Suppressor macrophage (primary cell): ENCODE measurements around the gene ZCCHC24.

Experiments
- DNase-seq, 4 experiments: peaks; one replicate each; pipeline ENCODE4 v3.0.0-alpha.2; 2020 to 2022

ZCCHC24 gene

DNA sequence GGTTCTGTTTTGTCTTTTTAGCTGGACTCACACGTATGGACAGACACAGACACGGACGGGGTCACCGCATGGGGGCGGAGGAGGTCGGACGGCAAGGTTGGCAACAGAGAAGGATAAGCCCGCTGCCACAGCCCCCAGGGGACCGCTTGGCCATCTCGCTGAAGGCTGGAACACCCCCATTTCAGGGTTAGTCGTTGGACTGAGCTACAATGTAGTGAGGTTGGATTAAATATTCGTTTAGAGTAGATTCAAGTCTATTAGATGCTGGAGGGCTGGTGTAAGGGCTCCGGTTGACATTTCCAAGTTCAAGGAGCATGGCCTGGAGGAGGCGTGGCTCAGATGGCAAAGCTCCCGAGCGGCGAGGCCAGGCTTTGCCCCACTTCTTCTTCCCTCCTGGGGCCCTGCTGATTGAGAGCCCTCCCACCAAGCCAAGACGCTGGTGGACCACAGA is 62.9 kb downstream of the ZCCHC24 start:
- no peak for DNase-seq

DNA sequence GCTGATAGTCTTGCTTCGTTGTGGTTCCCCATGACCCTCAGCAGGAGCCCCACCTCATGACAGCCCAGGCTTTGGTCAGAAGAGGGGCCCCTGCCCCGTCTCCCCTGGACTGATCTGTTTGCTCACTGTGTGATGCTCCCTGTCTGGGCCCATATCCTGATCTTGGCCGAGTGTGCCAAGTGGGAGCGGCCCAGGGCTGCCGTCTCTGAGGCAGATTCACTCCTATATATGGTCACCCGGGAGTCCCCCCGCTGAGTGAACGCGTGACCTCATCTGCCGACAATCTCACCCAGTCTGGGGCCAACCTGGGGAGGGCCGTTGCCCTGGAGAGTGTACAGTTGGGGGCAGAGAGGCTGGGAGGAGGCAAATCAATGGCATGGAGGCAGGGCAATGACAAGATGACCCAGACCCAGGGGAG is 63.6 kb downstream of the ZCCHC24 start:
- no peak for DNase-seq

DNA sequence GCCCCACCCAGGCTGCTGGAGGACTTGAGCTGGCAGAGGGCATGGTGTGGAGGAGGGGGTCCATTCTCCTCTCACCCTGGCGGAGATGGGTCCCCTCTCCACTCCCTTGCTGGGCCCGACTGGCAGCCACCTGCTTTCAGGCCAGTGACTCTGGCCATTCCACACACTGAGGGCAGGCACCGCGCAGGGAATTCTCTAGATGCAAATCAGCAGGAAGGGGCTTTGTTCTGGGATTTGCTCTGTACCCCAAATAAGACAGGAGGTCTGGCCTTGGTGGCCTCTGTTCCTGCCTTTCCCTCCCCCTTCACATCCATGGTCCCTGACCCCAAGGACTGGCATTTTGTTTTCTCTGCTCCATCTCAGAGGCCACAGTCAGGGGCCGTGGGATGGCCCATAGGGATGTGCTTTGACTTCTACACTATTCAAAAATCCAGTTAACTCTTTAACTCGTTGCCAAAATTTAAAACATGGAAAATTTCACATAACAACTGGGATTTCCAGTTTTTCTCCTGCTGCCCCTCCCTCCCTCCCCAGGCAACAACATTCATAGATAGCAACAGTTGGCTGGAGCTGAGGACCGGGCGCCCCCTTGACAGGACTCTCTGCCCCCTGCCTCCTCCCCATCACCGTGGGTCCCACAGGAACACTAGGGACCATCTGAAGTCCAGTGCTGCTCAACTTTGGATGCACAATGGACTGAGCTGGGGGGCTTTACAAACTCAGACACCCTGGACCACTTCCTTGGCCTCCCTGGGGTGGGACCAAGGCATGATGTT is 64.3 kb downstream of the ZCCHC24 start:
- no peak for DNase-seq

DNA sequence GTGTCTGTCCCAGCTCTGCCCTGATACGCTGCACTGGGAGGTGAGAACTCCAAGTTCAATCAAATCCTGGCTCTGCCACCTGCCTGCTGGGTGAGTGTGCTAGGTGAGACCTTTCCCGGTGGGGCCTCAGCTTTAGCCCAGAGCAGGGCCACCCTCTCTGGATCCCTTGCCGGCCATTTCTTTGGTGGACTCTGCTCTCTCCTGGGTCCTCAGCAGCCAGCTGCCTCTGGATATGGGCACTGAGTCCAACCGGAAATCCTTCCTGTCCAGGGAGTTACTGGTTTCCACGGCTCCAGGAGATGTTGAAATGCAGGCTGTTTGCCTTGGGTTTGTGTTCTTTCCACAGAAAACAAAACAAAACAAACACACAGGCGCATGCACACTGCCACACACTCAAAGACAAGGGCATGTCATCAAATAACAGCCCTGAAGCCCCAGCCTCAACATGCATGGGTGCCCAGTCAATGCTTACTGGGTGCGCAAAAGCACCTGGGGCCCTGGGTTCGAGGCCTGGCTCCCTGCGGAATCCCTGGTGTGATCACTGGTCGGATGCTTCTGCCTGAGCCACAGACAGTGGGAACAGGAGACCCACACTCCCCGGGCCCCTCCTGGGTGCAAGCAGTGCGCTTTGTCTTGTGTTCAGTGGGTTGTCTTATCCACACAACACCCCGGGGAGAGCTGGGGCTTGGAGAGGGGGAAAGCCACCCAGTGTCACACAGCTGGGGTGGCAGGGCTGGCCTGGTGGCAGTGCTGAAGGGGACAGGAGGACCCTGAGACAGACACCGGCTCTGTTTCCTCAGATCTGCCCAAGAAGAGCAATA is 65.1 kb downstream of the ZCCHC24 start:
- DNase-seq, result no peak

- DNase-seq, result no peak
Measured at GRCh38 chr10:79379512-79380124, 65.8 kb downstream of the ZCCHC24 start.

GRCh38 chr10:79378647-79379511 is 66.5 kb downstream of the ZCCHC24 start:
- no peak for DNase-seq

DNA sequence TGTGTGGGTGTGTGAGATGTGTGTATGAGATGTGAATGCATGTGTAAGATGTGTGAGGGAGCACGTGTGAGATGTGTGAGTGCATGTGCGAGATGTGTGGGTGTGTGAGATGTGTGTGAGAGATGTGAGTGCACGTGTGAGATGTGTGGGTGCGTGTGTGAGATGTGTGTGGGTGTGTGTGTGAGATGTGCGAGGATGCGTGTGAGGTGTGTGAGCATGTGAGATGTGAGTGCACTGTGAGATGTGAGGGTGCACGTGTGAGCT is 67.1 kb downstream of the ZCCHC24 start:
- DNase-seq, result no peak

DNA sequence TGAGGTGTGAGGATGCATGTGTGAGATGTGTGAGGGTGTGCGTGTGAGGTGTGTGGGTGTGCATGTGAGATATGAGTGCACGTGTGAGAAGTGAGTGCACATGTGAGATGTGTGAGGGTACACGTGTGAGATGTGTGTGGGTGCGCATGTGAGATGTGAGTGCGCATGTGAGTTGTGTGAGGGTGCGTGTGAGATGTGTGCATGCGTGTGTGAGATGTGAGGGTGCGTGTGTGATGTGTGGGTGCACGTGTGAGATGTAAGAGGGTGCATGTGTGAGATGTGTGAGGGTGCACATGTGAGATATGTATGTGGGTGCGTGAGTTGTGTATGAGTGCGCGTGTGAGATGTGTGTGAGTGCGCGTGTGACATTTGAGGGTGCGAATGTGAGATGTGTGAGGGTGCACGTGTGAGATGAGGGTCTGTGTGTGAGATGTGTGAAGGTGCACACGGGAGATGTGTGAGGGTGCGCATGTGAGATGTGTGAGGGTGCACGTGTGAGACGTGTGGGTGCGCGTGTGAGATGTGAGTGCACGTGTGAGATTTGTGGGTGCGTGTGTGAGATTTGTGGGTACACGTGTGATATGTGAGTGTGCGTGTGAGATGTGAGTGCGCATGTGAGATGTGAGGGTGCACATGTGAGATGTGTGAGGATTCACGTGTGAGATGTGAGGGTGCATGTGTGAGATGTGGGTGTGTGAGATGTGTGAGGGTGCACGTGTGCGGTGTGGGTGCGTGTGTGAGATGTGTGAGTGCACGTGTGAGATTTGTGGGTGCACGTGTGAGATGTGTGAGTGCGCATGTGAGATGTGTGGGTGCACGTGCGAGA is 67.7 kb downstream of the ZCCHC24 start:
- DNase-seq, result no peak

- no peak for DNase-seq
Measured at GRCh38 chr10:79376751-79377556, 68.5 kb downstream of the ZCCHC24 start.

GRCh38 chr10:79376078-79376628 is 69.3 kb downstream of the ZCCHC24 start:
- DNase-seq, result no peak

- DNase-seq, result no peak
Measured at GRCh38 chr10:79375321-79376077, 69.9 kb downstream of the ZCCHC24 start.

DNA sequence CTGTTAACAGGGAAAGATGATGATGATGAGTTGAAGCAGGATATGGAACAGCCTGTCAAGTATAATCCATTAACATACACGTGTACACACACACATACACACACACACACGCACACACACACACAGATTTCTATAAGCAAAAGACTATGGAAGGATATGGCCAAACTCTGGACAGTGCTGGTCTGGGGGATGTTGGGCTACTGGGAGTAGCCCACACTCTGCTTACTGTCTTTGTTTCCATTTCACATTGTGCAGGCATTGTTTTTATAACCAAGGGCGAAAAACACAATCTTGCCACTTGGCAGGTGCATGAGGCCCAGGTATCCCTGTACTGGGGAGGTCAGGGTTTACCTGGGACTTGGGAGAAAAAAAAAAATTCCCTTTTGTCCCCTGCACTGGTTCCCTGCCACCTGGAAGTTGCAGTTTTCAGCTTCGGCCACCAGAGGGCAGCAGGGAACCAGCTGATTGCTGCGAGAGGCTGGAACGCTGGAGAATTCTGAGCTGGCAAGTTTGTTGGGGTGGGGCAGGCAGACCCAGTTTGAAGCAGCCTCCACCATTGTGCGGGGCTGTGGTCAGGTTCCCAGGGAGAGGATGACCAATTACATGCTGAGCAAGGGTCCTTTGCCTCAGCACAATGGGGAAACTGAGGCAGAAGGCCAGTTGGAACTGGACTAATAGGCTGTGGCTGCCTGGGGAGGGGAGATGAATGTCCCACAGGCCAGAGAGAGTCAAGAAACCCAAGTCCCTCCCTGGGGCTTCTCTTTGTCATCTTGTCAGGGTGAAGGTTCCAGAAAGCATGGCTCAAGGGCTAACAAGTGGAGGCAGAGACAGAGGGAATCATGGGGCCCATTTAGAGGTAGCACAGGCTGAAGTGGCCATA is 70.9 kb downstream of the ZCCHC24 start:
- DNase-seq, result peak; percentile 76 to 88 (median 86)

DNA sequence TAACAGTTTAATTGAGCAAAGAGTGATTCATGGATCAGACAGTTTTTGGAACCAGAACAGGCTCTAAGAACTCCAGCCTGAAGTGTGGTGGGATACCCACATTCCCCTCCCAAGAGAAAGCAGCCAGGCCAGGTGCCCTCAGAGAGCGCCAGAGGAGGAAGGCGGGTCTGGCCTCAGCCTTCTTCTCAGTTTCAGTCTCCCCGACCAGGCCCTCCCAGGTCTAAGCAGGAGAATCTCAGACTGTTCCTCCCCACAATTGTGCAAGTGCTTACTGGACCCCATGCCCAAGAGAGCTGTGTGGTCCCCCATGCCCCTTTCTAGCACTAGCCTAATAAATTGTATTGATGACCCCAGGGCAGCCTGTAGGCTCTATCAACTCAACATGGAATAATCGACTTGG is 72.6 kb downstream of the ZCCHC24 start:
- no peak for DNase-seq

DNA sequence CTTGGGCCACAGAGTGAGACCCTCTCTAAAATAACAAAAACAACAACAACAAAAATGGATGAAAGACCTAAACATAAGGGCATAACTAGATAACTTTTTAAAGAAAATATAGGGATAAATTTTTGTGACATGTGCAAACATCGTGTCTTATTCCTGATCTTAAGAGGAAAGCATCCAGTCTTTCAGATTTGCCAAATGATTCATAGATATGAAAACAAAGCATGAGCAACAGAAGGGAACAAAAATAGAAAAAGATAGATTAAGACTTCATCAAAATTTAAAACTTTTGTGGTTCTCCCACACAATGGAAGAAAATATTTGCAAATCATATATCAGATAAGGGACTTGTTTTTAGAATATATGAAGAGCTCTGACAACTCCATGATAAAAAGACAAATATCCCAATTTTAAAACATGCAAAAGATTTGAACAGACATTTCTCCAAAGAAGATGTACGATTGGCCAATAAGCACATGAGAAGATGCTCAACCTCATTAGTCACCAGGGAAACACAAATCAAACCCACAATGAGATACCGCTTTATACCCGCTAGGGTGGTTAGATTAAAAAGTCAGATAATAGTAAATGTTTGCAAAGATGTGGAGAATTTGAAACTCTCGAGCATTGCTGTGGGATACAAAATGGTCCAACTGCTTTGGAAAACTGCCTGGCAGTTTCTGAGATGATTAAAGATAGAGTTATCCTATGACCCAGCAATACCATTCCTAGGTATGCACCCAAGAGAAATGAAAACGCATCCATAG is 77.8 kb downstream of the ZCCHC24 start:
- no peak for DNase-seq

DNA sequence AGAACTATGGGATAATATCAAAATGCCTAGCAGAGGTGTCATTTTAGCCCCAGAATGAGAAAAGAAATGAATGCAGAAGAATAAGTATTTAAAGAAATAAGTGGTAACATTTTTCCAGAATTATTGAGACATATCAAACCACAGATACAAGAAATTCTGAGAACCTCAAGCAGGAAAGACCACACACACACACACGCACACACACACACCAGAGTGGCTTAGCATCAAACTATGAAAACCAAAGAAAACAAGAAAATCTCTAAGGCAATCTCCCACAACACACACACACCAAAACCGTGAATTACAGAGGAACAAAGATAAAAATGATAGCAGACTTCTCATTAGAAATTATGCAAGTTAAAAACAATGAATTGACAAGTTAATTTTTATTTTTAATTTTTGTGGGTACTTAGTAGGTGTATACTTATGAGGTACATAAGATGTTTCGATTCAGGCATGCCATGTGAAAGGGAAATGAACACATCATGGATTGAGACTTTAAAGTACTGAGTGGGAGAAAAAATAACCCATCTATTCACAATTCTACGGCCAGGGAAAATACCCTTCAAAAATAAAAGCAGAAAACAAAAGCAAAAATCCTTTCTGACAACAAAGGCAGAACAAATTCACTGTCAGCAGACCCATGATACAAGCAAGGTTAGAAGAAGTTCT is 83.6 kb downstream of the ZCCHC24 start:
- DNase-seq, result no peak

DNA sequence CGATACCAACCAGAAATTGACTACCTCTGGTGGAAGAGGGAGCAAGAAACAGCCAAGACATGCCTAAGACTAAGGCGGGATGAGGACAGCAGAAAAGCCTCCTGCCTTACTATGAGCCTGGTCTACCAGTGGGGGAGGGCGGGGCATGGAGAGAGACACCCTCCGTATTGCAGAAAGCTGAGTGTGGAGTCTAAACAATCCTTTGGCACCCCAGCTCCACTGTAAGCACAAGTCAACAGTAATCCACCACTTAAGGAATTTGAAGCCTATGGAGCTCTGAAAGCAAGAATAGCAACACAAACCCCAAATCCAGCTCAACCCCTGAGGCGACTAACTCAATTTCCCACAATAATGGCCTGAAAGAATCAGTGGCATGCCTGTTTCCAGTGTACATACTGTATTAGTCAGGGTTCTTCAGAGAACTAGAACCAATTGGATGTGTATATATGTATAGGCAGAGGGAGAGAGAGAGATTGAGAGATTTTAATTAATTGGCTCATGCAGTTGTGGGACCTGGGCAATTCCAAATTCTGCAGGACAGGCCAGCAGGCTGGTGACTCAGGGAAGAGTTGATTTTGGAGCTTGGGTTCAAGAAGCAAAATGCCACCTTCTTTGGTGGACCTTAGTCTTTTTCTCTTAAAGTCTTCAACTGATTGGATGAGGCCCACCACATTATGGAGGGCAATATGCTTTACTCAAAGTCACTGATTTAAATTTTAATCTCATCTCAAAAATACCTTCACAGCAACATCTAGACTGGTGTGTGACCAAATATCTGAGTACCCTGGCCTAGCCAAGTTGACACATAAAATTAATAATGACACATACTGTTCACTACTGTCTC is 84.7 kb downstream of the ZCCHC24 start:
- no peak for DNase-seq
